Suprapubic skin (tissue), 4 donors: ENCODE measurements around the gene ENKUR.

Source experiments
- EP300 ChIP-seq: sonication (generic); formaldehyde crosslinking; IDR thresholded peaks from one replicate; pipeline ENCODE4 v1.6.1; 2017; ENCODE audit warnings: antibody characterized with exemption
- POLR2A ChIP-seq, 2 donors: fragments of 450-650 bp; IDR thresholded peaks; one replicate each; pipeline ENCODE4 v1.6.1; 2017; ENCODE audit warnings: antibody characterized with exemption in 2 of 2, mild to moderate bottlenecking in 2 of 2, moderate library complexity in 2 of 2
- POLR2AphosphoS5 ChIP-seq, 3 donors: sonication (generic); formaldehyde crosslinking; IDR thresholded peaks; one replicate each; pipeline ENCODE4 v1.6.1; 2017; ENCODE audit warnings: antibody characterized with exemption in 3 of 3
- TF ChIP-seq, protein P1 (sequence below), 2 donors: fragments of 200-600 bp in 1 of 2; fragments of 450-650 bp in 1 of 2; sonication (generic) in 1 of 2; IDR thresholded peaks; one replicate each; pipeline ENCODE4 v1.5.1; 2016 to 2019; ENCODE audit warnings: antibody characterized with exemption in 2 of 2, mild to moderate bottlenecking in 1 of 2, moderate library complexity in 1 of 2

DNA sequence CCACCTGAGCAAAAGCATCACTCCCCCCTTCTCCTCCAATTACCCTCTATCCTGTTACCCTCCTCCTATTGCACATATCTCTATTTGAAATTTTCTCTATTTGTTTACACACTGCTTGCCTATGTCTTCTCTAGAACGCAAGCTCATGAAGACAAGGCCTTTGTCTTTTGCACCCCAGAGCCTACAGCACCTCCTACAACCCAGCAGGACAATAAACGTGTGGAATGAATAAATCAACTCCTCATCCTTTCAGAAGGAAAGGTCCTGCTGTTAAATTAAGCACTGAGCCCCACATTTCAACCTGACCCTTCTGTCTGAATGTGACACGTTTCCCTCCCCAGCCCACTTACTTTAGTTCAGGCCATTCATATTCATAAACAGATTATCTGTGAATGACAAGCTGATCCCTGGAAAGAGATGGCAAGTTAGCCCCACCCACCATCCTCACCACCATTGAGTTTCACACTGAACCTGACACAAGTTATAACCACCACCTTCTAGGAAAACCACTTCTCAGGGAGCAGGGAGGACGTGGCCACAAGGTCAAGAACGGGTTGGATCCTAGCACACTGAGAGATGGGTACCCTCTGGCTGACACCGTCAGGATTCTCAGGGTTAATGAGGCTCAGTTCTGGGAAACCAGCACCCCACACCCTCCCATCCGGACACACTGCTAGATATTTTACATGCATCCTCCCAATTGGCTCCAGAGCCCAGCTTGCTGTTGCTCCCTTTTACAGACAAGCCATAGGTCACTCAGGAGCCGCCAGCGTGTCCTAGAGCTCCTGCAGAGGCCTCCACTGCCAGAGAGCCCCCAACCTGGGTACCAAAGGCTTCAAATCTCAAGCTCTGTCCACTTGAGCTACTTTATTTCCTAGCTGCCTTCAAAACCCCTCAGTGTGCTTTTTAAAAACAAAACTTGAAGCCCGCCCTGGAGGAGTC is 64.5 kb downstream of the ENKUR start:
- TF ChIP-seq, protein P1, sequence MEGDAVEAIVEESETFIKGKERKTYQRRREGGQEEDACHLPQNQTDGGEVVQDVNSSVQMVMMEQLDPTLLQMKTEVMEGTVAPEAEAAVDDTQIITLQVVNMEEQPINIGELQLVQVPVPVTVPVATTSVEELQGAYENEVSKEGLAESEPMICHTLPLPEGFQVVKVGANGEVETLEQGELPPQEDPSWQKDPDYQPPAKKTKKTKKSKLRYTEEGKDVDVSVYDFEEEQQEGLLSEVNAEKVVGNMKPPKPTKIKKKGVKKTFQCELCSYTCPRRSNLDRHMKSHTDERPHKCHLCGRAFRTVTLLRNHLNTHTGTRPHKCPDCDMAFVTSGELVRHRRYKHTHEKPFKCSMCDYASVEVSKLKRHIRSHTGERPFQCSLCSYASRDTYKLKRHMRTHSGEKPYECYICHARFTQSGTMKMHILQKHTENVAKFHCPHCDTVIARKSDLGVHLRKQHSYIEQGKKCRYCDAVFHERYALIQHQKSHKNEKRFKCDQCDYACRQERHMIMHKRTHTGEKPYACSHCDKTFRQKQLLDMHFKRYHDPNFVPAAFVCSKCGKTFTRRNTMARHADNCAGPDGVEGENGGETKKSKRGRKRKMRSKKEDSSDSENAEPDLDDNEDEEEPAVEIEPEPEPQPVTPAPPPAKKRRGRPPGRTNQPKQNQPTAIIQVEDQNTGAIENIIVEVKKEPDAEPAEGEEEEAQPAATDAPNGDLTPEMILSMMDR (IDR thresholded peaks at IDR 0.05) = no peak
- TF ChIP-seq POLR2A (IDR thresholded peaks at IDR 0.05) (no peak), POLR2AphosphoS5 (IDR thresholded peaks at IDR 0.05) (no peak), EP300 (no peak)
